Measurements from ENCODE around the gene PLK5.

Gene PLK5

DNA sequence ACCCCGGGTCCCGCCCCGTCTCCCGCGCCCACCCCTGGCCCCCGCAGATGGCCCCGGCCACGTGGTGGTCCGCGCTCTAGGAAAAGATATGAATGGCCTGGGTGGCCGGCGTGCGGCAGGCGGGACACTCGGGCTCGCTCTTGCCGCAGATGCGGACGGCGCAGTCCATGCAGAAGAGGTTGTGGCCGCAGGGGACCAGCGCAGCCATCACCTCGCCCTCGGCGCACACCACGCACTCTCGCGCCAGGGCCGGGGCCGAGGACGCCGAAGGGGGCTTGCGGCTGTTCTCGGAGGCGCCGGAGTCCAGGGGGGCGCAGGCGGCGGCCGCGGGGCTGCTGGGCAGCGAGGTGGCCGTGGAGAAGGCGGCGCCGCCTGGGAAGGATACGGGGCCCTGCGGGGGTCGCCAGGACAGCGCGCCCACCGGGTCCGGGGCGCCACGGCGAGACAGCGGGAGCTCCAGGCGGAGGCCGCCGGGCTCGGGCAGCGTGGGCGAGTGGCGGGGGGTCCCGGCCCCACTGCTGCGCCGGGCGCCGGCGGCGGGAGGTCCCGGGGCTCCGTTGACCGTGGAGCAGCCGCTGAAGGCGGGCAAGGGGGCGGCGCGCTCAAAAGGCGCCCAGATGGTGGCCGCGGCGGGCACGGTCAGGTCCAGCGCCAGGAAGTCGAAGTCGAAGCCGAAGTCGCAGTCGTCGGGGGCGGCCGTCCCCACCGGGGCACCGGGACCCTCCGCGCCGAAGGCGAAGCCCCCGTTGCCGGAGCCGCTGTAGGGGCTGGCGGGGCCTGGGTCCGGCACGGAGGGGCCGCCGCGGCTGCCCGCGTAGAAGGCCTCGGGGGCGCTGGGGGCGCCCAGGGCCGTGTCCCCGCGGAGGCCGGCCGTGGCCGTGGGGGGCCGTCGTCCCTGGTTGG, 31.9 kb downstream of the PLK5 start:
- no peak for DNase-seq (ENCODE audit: low spot score)

- DNase-seq (ENCODE audit: low spot score): no peak
These were observed 32.7 kb downstream of the PLK5 start for GRCh38 chr19:1556390-1557070.

DNA sequence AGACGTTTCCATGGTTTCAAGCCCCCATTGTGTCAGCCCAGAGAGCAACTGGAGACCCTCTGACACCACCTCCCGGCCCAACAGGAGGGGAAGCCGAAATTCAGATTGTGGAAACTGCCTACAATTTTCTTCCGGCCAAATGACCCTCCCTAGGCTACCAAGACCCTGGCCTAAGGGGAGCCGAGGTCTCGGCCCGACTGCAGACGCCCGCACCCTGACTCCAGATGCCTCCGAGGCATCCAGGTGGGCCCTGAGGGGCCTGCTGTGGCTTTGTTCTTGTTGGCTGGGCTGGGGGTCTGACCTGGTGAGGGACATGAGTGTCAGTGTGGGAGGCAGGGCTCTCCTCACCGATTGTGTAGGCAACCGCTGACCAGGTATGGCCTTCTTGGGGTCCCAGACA, 34.7 kb downstream of the PLK5 start:
- DNase-seq (ENCODE audit: low spot score): no peak

DNA sequence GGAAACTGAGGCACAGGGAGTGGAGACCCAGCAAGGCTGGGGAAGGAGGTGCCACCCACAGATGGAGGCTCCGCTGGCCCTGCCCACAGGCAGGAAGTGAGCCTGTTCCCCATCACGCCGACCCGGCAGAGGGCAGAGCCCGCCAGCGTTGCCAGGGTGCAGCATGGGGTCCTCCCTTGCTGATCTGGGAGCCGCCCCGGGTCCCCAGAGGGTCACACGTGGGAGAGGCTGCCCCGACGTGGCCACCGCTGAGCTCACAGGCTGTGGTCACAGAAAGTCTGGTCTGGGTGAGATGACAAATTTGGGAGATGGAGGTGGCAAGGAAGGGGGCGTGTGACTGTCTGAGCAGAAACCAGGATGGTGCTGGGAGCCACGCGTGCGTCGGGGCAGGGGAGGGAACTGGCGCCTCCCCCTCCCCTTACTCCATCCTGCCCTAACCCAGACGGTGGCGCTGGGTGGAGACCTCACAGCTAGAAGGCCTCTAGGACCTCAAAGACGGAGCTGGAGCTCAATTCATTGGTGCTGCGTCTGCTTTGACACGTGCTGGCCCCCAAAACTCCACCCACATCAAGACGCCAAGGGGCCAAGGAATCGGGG, 36.5 kb downstream of the PLK5 start:
- no peak for DNase-seq (ENCODE audit: low spot score)

GRCh38 chr19:1561236-1561842, 37.5 kb downstream of the PLK5 start:
- DNase-seq (ENCODE audit: low spot score): no peak

GRCh38 chr19:1563251-1563650, 39.4 kb downstream of the PLK5 start:
- DNase-seq (ENCODE audit: low spot score): no peak

- DNase-seq (ENCODE audit: low spot score): no peak
These were observed 42.7 kb downstream of the PLK5 start for GRCh38 chr19:1566392-1567115.

DNA sequence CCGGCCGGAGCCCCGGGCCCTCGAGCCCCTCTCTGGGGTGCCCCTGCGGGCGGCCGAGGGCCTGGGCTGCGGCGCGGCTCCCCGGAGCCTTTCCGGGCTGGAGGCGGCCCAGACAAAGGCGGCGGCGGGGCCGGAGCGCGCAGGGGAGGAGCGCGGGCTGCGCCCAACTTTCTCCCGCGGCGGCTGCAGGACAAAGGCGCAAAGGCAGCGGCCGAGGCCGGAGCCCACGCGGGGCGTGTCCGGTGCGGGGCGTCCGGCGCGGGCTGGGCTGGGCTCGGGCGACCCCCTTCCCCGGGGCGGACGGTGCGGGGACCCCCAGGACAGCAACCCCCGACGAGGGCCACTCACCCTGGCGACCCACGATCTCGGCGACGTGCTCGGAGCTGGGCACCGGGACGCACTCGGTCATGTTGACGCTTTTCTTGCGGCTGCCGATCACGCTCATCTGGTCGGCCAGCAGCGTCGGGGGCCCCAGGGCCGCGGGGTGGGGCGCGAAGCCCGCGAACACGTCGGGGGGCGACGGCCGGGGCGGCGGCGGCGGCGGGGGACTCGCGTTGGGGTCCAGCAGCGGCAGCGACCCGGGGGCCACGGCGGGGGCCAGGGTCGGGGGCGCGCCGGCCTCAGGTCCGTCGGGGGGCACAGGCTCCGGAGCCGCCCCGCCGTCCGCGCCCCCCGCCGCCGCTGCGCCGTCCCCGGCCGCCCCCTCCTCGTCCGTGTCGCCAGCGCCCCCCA, 43.4 kb downstream of the PLK5 start:
- DNase-seq (ENCODE audit: low spot score): no peak

- DNase-seq (ENCODE audit: low spot score): no peak
These were observed 44.0 kb downstream of the PLK5 start for GRCh38 chr19:1567848-1568227.

- peak; percentile 38 for DNase-seq (ENCODE audit: low spot score)
These were observed 44.6 kb downstream of the PLK5 start, which contains the start of gene MEX3D for GRCh38 chr19:1568320-1569019. TSS of gene MEX3D (minus strand) at chr19:1568325. CDS start at chr19:1568058, 267 bp downstream.

DNA sequence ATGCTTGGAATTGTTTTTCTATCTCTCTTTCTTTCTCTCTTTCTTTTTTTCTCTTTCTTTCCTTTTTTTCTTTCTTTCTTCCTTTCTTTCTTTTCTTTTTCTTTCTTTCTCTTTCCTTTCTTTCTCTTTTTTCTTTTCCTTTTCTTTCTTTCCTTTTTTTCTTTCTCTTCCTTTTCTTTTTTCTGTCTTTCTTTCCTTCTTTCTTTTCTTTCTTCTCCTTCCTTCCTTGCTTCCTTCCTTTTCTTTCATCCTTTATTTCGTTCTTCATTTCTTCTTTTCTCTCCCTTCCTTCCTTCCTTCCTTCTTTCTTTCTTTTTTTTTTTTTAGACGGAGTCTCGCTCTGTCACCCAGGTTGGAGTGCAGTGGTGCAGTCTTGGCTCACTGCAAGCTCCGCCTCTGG, 46.1 kb downstream of the PLK5 start:
- no peak for DNase-seq (ENCODE audit: low spot score)

DNA sequence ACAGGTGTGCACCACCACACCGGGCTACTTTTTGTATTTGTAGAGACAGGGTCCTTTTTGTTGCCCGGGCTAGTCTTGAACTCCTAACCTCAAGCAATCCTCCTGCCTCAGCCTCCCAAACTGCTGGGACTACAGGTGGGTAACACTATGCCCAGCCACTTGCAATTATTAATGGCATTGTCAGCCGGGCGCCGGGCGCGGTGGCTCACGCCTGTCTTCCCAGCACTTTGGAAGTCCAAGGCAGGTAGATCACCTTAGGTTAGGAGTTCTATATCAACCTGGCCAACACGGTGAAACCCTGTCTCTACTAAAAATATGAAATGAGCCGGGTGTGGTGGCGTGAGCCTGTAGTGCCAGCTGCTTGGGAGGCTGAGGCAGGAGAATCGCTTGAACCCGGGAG, 47.0 kb downstream of the PLK5 start:
- DNase-seq (ENCODE audit: low spot score): no peak

DNA sequence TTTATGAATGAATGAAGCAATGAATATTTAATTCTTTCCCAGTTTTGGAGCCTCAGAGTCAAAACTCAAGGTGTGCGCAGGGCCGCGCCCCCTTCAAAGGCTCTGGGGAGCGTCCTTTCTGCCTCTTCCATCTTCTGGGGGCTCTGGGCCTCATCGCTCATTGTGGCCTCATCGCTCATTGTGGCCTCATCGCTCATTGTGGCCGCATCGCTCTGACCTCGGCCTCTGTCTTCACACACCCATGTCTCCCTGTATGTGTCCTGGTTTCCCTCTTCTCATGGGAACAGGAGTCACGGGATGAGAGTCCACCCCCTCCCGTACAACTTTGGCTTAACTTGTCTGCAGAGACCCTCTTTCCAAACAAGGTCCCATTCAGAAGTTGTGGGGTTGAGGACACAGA, 47.5 kb downstream of the PLK5 start:
- no peak for DNase-seq (ENCODE audit: low spot score)

DNA sequence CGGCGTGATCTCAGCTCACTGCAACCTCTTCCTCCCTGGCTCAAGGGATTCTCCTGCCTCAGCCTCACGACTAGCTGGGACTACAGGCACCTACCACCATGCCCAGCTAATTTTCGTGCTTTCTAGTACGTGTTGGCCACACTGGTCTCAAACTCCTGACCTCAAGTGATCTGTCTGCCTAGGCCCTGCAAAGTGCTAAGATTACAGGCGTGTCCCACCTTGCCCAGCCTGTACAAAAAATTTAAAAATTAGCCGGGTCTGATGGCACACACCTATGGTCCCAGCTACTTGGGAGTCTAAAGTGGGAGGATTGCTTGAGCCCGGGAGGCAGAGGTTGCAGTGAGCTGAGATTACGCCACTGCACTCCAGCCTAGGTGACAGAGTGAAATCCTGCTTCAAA, 48.9 kb downstream of the PLK5 start:
- DNase-seq (ENCODE audit: low spot score): no peak

GRCh38 chr19:1574354-1575136, 50.7 kb downstream of the PLK5 start:
- no peak for DNase-seq (ENCODE audit: low spot score)

GRCh38 chr19:1575323-1576241, 51.7 kb downstream of the PLK5 start:
- no peak for DNase-seq (ENCODE audit: low spot score)

GRCh38 chr19:1576242-1577089, 52.6 kb downstream of the PLK5 start:
- no peak for DNase-seq (ENCODE audit: low spot score)
